Common myeloid progenitor, CD34-positive (primary cell): ENCODE data around the gene OR1Q1. TPM values are rescaled to one million over a fixed set of nuclear protein-coding genes. Genes with fewer than 3 reads are reported as not detected.
"Not testable (repeated sequence)": the region's sequence is repeated elsewhere in the genome, so short reads cannot be mapped to it uniquely, and the experiment has no call there.

Experiments
- CTCF ChIA-PET: fragments of 350-600 bp; sonication (Branson Sonifier 250); formaldehyde crosslinking; loops from one replicate; lab custom pipeline; 2021; ENCODE audit warnings: antibody characterized with exemption; lab: Charles Lee
- POLR2A ChIA-PET: fragments of 350-600 bp; sonication (Branson Sonifier 250); formaldehyde crosslinking; loops from one replicate; lab custom pipeline; 2021; ENCODE audit warnings: antibody characterized with exemption; lab: Charles Lee
- DNase-seq, 3 donors: peaks; one replicate each; pipeline versions ENCODE4 v3.0.0 to v3.0.0-alpha.2; 2013
- H3K27ac ChIP-seq, 2 experiments: 1 replicate in 1 of 2; 2 replicates in 1 of 2; pipeline ENCODE4 v1.7.0; 2013; ENCODE audit warnings: inconsistent platforms in 2 of 2, low read length in 2 of 2, mild to moderate bottlenecking in 2 of 2, low read depth in 1 of 2, moderate library complexity in 1 of 2; ENCODE audit not compliant: severe bottlenecking in 2 of 2, insufficient read depth in 1 of 2, poor library complexity in 1 of 2
- H3K27me3 ChIP-seq, 5 experiments: replicated peaks in 2 of 5; 1 replicate in 3 of 5; 2 replicates in 2 of 5; pipeline versions ENCODE4 v1.6.1 to v1.7.0; 2013; ENCODE audit warnings: low read length in 4 of 5, mild to moderate bottlenecking in 2 of 5, moderate library complexity in 2 of 5, inconsistent platforms in 1 of 5; ENCODE audit not compliant: insufficient read depth in 5 of 5, control insufficient read depth in 4 of 5
- H3K36me3 ChIP-seq, 4 experiments: 1 replicate in 2 of 4; 2 replicates in 2 of 4; pipeline versions ENCODE4 v1.6.1 to v1.7.0; 2013; ENCODE audit warnings: low read length in 3 of 4, control low read depth in 1 of 4, mild to moderate bottlenecking in 1 of 4; ENCODE audit not compliant: control insufficient read depth in 4 of 4, insufficient read depth in 4 of 4
- H3K4me1 ChIP-seq, 4 experiments: 1 replicate in 3 of 4; 2 replicates in 1 of 4; pipeline versions ENCODE4 v1.6.1 to v1.7.1; 2013; ENCODE audit warnings: low read length in 3 of 4, mild to moderate bottlenecking in 3 of 4, control low read depth in 1 of 4, inconsistent platforms in 1 of 4, moderate library complexity in 1 of 4; ENCODE audit not compliant: control insufficient read depth in 4 of 4, insufficient read depth in 4 of 4; ENCODE audit errors: control extremely low read depth in 1 of 4
- H3K4me3 ChIP-seq, 7 experiments: 1 replicate in 4 of 7; 2 replicates in 3 of 7; pipeline versions ENCODE4 v1.5.1 to v1.7.0; 2013; ENCODE audit warnings: mild to moderate bottlenecking in 7 of 7, low read length in 6 of 7, moderate library complexity in 6 of 7, inconsistent platforms in 2 of 7, low read depth in 2 of 7, control low read depth in 1 of 7; ENCODE audit not compliant: insufficient read depth in 4 of 7, control insufficient read depth in 1 of 7; ENCODE audit errors: extremely low read depth in 1 of 7
- H3K9me3 ChIP-seq, 5 experiments: 1 replicate in 4 of 5; 2 replicates in 1 of 5; pipeline versions ENCODE4 v1.6.1 to v1.7.1; 2013; ENCODE audit warnings: low read length in 4 of 5, mild to moderate bottlenecking in 2 of 5, inconsistent platforms in 1 of 5, low read depth in 1 of 5, moderate library complexity in 1 of 5; ENCODE audit not compliant: control insufficient read depth in 4 of 5, insufficient read depth in 2 of 5; ENCODE audit errors: control extremely low read depth in 1 of 5
- WGBS: methylation state at CpG from one replicate; pipeline ENCODE4 v1.1.5; 2013; ENCODE audit not compliant: insufficient coverage; 5-methylcytosine and 5-hydroxymethylcytosine counted together
- polyA plus RNA-seq: library from polyadenylated mRNA; unstranded; fragments of 120-200 nt; gene quantifications from one replicate; pipeline ENCODE4 v1.2.1, GENCODE V29; 2013

Gene OR1Q1, protein sequence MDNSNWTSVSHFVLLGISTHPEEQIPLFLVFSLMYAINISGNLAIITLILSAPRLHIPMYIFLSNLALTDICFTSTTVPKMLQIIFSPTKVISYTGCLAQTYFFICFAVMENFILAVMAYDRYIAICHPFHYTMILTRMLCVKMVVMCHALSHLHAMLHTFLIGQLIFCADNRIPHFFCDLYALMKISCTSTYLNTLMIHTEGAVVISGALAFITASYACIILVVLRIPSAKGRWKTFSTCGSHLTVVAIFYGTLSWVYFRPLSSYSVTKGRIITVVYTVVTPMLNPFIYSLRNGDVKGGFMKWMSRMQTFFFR
- 0.26 TPM for polyA plus RNA-seq

DNA sequence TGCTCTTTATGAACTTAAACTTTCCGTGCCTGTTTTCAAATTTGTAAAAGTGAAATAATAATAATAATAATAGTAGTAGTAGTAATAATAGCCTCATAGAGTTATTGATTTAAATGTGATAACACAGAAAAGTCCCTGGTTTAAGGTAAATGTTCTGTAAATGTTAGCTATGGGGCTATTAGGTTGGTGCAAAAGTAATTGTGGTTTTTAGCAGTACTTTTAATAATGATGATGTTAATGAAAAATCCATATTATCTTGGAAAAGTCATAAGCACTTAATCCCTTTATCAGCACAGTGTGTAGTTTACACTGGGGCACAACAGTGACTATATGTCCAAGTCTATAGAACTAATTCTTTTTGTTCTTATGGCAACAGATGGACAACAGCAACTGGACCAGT lies at the start of gene OR1Q1:
Gene OR1Q1, plus strand, starts transcription at position 377 of the 400 bp plus-strand sequence. Its CDS starts 0 bp downstream, at position 377.
- Histone ChIP-seq H3K4me1 (no peaks in the 10 kb centered on the region), H3K4me3 (no peak within 1 kb of the TSS), H3K36me3 (no peaks in the 10 kb centered on the region), H3K9me3 (no peaks in the 10 kb centered on the region), H3K27ac (no peak within 1 kb of the TSS), H3K27me3 (no peaks in the 10 kb centered on the region)
- POLR2A ChIA-PET: no interaction called here
- DNase-seq: no peak
- WGBS: no CpG with 5 or more reads among the region's 1 CpG
- CTCF ChIA-PET: no interaction called here

DNA sequence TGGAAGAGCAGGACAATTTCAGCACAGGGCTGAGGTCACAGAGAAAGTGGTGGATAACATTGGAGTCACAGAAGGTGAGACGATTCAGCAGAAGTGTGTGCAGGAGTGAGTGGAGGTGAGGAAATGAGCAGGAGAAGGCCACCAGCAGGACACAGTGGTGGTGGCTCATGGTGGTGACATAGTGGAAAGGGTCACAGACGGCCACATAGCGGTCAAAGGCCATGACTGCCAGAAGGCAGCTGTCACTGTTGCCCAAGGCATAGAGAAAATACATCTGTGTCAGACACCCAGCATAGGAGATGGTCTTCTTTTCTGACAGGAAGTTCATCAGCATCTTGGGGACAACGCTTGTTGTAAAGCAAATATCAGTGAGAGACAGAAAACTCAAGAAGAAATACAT lies 46.6 kb upstream of the OR1Q1 start:
- no peak overlapping the region for H3K27ac ChIP-seq
- CTCF ChIA-PET: no interaction called here
- no peaks in the 10 kb centered on the region for H3K36me3 ChIP-seq
- H3K9me3 ChIP-seq: peaks cover 0 to 3% (median 0%) of the 10 kb centered on the region in 5 experiments
- POLR2A ChIA-PET: no interaction called here
- no peak overlapping the region for H3K4me3 ChIP-seq
- no peaks in the 10 kb centered on the region for H3K27me3 ChIP-seq
- DNase-seq: no peak
- no peaks in the 10 kb centered on the region for H3K4me1 ChIP-seq
- 96% methylated on average over 4 of the region's 4 CpGs for WGBS

DNA sequence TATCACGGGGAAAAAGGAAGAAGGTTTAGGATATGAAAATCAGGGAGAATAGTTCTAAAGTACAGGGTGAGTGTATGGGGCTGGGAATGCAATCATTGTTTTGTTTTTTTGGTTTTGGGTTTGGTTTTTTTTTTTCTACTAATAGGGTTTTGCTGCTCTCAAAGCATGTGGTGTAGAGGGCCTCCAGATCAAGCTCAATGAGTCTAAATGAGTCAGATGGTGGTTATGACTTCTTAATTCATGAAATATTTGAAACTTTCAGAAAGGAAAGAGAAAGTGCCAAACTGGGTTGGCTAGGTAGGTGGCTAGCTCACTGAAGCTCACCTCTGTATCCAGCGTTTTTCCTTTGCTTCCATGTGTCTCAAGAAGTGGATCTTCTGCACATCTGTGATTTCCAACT lies 42.1 kb upstream of the OR1Q1 start:
- ChIA-PET CTCF (no interaction called here), POLR2A (no interaction called here)
- H3K27ac ChIP-seq: no peak overlapping the region
- no peaks in the 10 kb centered on the region for H3K36me3 ChIP-seq
- 61% methylated on average over 2 of the region's 2 CpGs for WGBS
- H3K9me3 ChIP-seq: peaks cover 0 to 7% (median 0%) of the 10 kb centered on the region in 5 experiments
- no peak for DNase-seq
- H3K4me3 ChIP-seq: no peak overlapping the region
- H3K4me1 ChIP-seq: no peaks in the 10 kb centered on the region
- no peaks in the 10 kb centered on the region for H3K27me3 ChIP-seq

DNA sequence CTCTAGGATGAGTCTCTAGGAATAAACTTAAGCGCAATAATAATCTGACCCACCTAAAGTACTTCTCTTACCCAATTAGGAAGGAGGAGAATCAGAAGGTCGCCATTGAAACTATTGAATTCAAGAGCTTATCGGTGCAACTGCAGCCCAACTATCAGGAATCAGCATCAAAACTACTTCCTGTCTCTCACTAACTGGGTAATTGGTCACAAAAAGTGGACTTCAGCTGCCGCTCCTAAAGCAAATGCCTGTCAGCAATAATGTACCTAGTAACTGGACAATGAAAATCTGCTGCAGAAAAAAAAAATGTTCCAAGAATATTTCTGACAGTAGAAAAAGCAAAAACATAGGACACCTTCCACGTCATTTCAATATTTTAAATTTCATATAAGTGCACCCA lies 34.7 kb upstream of the OR1Q1 start:
- ChIA-PET POLR2A (no interaction called here), CTCF (no interaction called here)
- H3K9me3 ChIP-seq: peaks cover 0 to 7% (median 0%) of the 10 kb centered on the region in 5 experiments
- no peak overlapping the region for H3K27ac ChIP-seq
- WGBS: 70% methylated on average over 3 of the region's 5 CpGs
- no peaks in the 10 kb centered on the region for H3K36me3 ChIP-seq
- H3K4me1 ChIP-seq: no peaks in the 10 kb centered on the region
- no peaks in the 10 kb centered on the region for H3K27me3 ChIP-seq
- DNase-seq: no peak
- H3K4me3 ChIP-seq: no peak overlapping the region

DNA sequence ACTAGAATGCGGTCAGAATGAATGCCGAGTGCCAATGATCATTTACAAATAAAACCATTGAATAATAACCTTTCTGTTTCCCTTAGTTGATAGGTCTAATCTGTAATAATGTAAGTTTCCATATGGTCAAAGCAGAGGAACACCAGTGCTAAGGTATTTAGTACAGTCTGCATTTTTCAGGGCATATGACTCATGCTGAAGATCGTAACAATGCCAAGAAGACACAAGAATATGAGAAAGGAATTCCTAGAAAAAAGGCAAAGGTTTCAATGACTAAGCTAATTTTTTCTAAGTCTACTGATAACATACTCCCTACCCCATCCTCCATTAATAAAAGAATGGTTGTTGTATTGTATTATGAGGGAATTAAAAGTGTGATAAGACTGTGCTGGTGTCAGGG lies 34.2 kb upstream of the OR1Q1 start:
- WGBS: 100% methylated on average over 1 of the region's 3 CpGs
- Histone ChIP-seq H3K36me3 (no peaks in the 10 kb centered on the region), H3K27ac (no peak overlapping the region), H3K27me3 (no peaks in the 10 kb centered on the region), H3K9me3 (peaks cover 0 to 7% (median 0%) of the 10 kb centered on the region in 5 experiments), H3K4me3 (no peak overlapping the region), H3K4me1 (no peaks in the 10 kb centered on the region)
- no peak for DNase-seq
- POLR2A ChIA-PET: no interaction called here
- CTCF ChIA-PET: no interaction called here

DNA sequence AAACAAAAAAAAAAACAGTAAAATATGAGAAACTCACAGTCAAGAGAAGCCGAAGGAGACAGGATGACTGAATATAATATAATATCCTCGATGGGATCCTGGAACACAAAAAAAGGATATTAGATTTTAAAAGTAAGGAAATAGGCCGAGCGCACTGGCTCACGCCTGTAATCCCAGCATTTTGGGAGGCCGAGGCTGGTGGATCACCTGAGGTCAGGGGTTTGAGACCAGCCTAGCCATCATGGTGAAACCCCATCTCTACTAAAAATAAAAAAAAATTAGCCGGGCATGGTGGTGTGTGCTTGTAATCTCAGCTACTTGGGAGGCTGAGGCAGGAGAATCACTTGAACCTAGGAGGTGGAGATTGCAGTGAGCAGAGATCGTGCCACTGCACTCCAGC lies 31.3 kb upstream of the OR1Q1 start, which contains the start of gene OR1L8:
Gene OR1L8, minus strand, starts transcription at position 101 of the 400 bp plus-strand sequence. CDS start 14,907 bp downstream, outside the sequence.
- WGBS: 100% methylated on average over 1 of the region's 8 CpGs
- POLR2A ChIA-PET, H3K36me3 ChIP-seq, H3K4me3 ChIP-seq, CTCF ChIA-PET, H3K27me3 ChIP-seq, H3K27ac ChIP-seq, DNase-seq, H3K4me1 ChIP-seq, H3K9me3 ChIP-seq: not testable (repeated sequence)

DNA sequence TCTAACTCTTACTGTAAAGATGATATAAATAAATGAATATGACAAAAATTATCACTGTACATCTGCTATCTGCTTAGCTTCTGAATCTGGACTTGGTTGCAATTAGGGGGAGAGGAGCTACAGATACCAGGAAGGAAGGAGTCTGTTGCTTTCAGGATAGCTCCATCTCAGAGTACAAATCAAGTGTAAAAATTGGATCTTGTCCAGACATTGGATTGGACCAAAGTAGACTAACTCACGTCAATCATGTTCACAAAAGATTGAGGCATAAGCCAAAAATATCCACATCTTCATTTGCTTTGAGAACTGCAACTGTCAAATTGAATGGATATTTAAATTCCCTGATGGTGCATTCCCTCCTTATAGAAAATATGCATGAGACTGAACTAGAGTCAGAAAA lies 8.8 kb upstream of the OR1Q1 start:
- no peak overlapping the region for H3K4me3 ChIP-seq
- H3K9me3 ChIP-seq: peaks cover 0 to 6% (median 3%) of the 10 kb centered on the region in 5 experiments
- H3K27me3 ChIP-seq: no peaks in the 10 kb centered on the region
- H3K4me1 ChIP-seq: no peaks in the 10 kb centered on the region
- no peak for DNase-seq
- no peak overlapping the region for H3K27ac ChIP-seq
- POLR2A ChIA-PET: no interaction called here
- WGBS: no CpG with 5 or more reads among the region's 1 CpG
- CTCF ChIA-PET: no interaction called here
- no peaks in the 10 kb centered on the region for H3K36me3 ChIP-seq
